HK-2 (cell line): Measurements from ENCODE around the gene PTPN20.
"Not testable (repeated sequence)": the region's sequence is repeated elsewhere in the genome, so short reads cannot be mapped to it uniquely, and the experiment has no call there.

Source experiments
- DNase-seq: peaks from one replicate; pipeline ENCODE4 v3.0.0-alpha.2; 2018; ENCODE audit not compliant: unreplicated experiment

PTPN20 gene

DNA sequence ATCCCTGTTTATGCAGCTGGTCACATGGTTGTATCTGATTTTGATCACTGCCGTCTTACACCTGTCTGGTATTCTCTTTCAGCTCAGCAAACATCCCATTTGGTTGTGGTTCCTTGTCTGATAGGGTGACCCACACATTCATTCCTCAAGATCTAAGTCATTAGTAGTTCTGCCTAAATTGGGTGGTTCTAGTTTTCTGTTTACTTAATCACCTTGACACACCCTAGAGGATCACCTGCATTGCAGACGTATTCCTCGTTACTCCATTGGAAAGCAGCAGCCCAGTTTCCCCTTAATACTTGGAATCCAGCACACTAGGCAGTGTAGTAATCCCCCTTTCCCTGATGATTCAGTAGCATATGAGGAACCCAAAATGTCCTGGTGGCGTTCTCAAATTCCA, 41.3 kb downstream of the PTPN20 start:
- not testable (repeated sequence) for DNase-seq

GRCh38 chr10:46960742-46961141, 49.5 kb downstream of the PTPN20 start:
- not testable (repeated sequence) for DNase-seq

- not testable (repeated sequence) for DNase-seq
Measured at GRCh38 chr10:46963356-46963755, 52.1 kb downstream of the PTPN20 start.

- not testable (repeated sequence) for DNase-seq
Measured at GRCh38 chr10:46967013-46967412, 55.8 kb downstream of the PTPN20 start.

GRCh38 chr10:46980223-46980622, 69.0 kb downstream of the PTPN20 start:
- DNase-seq: not testable (repeated sequence)

DNA sequence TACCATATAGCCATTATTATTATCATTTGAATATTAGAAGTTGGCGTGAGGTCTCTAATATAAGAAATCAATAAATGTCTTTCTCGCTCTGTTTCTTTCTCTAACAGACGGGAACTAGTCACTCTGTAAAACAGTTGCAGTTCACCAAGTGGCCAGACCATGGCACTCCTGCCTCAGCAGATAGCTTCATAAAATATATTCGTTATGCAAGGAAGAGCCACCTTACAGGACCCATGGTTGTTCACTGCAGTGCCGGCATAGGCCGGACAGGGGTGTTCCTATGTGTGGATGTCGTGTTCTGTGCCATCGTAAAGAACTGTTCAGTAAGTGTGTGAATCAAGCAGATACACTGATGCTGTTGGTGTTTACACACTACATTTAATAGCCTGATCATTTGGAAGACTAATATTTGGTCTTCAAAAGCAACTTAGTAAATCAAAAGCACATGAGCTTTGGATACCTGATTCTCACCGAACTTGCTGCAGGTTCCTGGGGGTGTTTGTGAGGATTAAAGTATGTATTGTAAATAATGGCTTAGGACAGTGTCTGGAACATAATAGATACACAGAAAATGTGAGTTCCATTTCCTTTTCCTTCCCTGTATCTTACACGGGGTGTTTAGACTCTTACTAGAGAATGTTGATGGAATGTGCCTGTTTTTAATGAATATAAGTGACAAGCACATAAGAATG, 76.2 kb downstream of the PTPN20 start:
- not testable (repeated sequence) for DNase-seq

DNA sequence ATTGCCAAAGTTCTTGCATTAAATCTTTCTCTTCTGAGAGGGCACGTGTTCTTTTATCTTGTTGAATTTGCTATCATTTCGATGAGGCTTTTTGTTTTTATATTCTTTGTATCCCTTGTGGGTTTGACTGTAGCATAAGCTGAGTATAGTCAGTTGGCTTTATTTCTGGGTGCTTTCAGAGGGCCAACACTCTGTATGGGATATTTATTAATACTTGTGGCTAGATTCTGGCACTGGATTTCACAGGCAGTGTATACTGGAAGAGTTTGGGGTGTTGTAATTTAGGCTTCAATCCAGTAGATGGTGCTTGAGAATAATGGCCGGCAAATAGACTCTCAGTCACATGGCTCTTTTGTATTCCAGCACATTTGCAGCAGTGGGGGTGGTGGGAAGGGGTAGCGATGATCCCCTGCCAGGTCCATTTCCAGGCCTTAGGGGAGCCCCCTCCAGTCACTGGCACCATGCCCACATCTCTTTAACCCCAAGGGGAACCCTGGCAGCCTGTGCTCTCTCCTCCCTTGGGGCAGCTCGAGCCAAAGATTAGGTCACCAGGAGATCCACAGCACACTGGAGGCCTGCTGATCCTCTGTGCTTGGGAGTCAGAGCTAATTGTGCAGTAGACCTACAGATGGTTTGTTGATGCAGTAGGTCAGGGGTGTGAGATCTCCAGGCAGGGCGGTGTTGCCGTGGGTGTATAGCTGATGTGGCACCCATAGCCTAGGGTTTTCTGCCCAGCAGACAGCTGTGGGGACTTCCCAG, 81.8 kb downstream of the PTPN20 start:
- DNase-seq: no peak

DNA sequence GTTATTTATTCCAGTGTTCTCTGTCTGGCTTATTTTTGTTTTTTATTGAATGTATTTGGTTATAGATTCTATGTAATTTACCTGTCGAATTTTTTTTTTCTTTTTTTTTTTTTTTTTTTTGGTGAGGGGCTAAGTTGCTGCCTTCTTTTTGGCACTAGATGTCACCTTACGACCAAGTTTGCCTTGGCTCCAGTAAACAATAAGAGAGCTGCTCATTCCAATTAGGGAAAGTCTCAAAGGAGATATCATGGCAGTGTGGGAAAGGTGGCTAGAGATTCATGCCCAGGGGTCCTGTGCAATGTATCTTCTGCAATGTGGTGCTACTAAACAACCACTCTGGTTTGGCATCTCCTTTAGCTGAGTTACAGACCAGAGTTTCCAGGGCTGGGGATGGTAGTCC, 84.0 kb downstream of the PTPN20 start:
- DNase-seq: no peak

GRCh38 chr10:46998192-46998591, 87.0 kb downstream of the PTPN20 start:
- no peak for DNase-seq

GRCh38 chr10:46998595-46998994, 87.4 kb downstream of the PTPN20 start:
- no peak for DNase-seq

DNA sequence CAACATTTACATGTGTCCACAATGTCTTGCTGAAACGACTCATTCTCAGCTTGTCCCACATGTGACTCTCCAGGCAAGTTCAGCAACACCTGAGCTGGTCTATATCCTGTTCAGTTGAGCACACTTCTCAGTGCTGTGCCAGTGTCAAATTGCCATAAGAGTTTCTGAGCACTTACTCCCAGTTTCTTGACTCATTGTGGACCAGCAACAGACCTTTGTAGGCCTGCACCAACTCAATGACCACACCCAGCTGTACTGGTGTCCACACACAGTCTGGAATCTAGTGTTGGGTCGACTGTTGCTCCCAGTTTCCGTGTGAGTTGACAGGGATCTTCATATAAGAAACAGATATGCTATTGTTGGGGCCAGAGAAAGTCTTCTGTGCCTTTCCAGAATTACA, 88.0 kb downstream of the PTPN20 start:
- no peak for DNase-seq

GRCh38 chr10:47008769-47009168, 97.5 kb downstream of the PTPN20 start:
- no peak for DNase-seq

- no peak for DNase-seq
Measured at GRCh38 chr10:47009215-47009838, 98.1 kb downstream of the PTPN20 start.

- DNase-seq: no peak
Measured at GRCh38 chr10:47010036-47010435, 98.8 kb downstream of the PTPN20 start.

DNA sequence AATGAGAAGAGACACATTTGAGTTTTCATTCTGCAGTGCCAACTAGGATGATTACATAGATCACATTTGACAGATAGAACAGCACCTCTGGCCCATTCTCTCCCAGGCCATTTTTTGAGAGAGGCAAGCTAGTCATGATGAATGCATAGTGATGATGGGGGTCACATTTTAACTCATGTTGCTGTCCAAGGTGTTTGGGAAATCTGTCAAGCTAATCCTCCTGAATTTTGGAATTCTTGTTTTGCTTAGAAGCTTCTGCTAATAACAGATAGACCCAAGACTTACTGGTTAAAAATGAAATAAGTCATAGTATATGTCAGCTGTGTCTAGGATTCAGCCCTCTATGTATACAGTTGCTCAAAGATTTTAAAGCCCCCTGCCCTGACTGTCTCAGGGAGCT, 101.0 kb downstream of the PTPN20 start:
- no peak for DNase-seq

GRCh38 chr10:47013507-47014154, 102.4 kb downstream of the PTPN20 start:
- no peak for DNase-seq

- DNase-seq: no peak
Measured at GRCh38 chr10:47015404-47015803, 104.2 kb downstream of the PTPN20 start.

- no peak for DNase-seq
Measured at GRCh38 chr10:47016564-47016963, 105.3 kb downstream of the PTPN20 start.

DNA sequence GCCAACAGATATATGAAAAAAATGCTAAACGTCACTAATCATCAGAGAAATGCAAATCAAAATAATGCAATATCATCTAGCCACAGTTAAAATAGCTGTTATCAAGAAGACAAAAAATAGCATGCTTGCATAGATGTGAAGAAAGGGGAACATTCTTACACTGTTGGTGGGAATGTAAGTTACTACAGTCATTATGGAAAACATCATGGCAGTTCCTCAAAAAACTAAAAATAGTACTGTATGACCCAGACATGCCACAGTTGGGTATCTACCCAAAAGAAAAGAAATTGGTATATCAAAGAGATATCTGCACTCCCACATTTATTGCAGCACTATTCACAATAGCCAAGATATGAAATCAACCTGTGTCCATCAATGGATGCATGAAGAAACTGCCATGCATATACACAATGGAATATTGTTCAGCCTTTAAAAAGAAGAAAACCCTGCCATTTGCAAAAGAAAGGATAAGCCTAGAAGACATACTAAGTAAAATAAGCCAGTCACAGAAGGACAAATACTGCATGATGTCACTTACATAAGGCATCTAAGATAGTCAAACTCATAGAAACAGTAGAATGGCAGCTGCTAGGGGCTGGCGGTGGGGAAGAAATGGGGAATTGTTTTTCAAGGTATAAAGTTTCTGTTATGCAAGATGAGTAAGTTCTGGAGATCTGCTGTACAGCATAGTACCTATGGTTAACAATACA, 107.0 kb downstream of the PTPN20 start:
- no peak for DNase-seq

GRCh38 chr10:47019155-47020145, 108.2 kb downstream of the PTPN20 start:
- no peak for DNase-seq
